Measurements from ENCODE around the gene SELENOS. TPM values are rescaled to one million over a fixed set of nuclear protein-coding genes. Genes with fewer than 3 reads are reported as not detected.

Gene SELENOS
- polyA plus RNA-seq, 2 of the 4 experiments (the other 2 are of a cell fraction) = 97.9 to 184 TPM

GRCh38 chr15:101325263-101326025, 48.2 kb upstream of the SELENOS start:
- CTCF ChIA-PET = interaction anchor here (1.1 to 2.5 kb wide), 4 partner anchors 9 to 315 kb away, joined by 3 to 8 read pairs (median 4); no protein-coding TSS in a partner anchor
- no peak for FAIRE-seq
- no peak overlapping the region for H3K4me2 ChIP-seq

GRCh38 chr15:101324524-101325177, 47.4 kb upstream of the SELENOS start:
- peak in 1 of 2 experiments; percentile 22 for DNase-seq (ENCODE audit: low read depth in 1 of 2, low spot score in 1 of 2)
- ChIA-PET POLR2A (no interaction called here), CTCF (interaction anchor here (1.0 to 1.2 kb wide), 2 partner anchors 18 to 21 kb away, joined by 3 read pairs; no protein-coding TSS in a partner anchor)
- no peak for TF ChIP-seq ZFP36 (IDR thresholded peaks at IDR 0.05; ENCODE audit: borderline replicate concordance, partially characterized antibody)
- no peak for TF ChIP-seq KDM5A (IDR thresholded peaks at IDR 0.05)
- TF ChIP-seq BCL3 (IDR thresholded peaks at IDR 0.05) = no peak
- TF ChIP-seq RFX5 (IDR thresholded peaks at IDR 0.05) = no peak
- TF ChIP-seq HES2 (IDR thresholded peaks at IDR 0.05) = no peak
- WGBS (ENCODE audit: missing lambda C conversion rate) = 77% methylated on average over 13 of the region's 13 CpGs
- Histone ChIP-seq H3K27ac (peak overlapping the region in 1 of 2 experiments; percentile 27; a peak in 1 of 6 replicates), H3K4me1 (no peaks in the 10 kb centered on the region), H3K4me2 (no peak overlapping the region), H3K4me3 (no peak overlapping the region), H3K9me3 (no peaks in the 10 kb centered on the region)
- FAIRE-seq = no peak
- no peak for ATAC-seq

More at GRCh38 chr15:101325263-101326025, 48.2 kb upstream of the SELENOS start:
- DNase-seq (ENCODE audit: low read depth in 1 of 2, low spot score in 1 of 2) = no peak
- Histone ChIP-seq H3K4me3 (no peak overlapping the region), H3K27ac (no peak overlapping the region), H3K4me1 (no peaks in the 10 kb centered on the region), H3K9me3 (no peaks in the 10 kb centered on the region)
- ATAC-seq = no peak
- POLR2A ChIA-PET = no interaction called here
- WGBS (ENCODE audit: missing lambda C conversion rate) = 86% methylated on average over 16 of the region's 19 CpGs
- TF ChIP-seq FOXS1 (CRISPR knock-in tag; IDR thresholded peaks at IDR 0.05) (no peak), EHMT2 (IDR thresholded peaks at IDR 0.05; ENCODE audit: low read depth) (no peak), CEBPB (IDR thresholded peaks at IDR 0.05) (no peak), JUN (IDR thresholded peaks at IDR 0.05) (no peak), ATOH8 (CRISPR knock-in tag; IDR thresholded peaks at IDR 0.05; ENCODE audit: low read depth) (no peak), SREBF2 (IDR thresholded peaks at IDR 0.05) (no peak), HOXB13 (CRISPR knock-in tag; IDR thresholded peaks at IDR 0.05; ENCODE audit: low read depth) (no peak), POLR2AphosphoS2 (conservative IDR thresholded peaks at IDR 0.05; ENCODE audit: low read length) (no peak), PHF8 (IDR thresholded peaks at IDR 0.05; ENCODE audit: borderline replicate concordance, low read depth) (no peak), POLR2A (IDR thresholded peaks at IDR 0.05; ENCODE audit: low read length) (no peak), CHD4 (IDR thresholded peaks at IDR 0.05; ENCODE audit: borderline replicate concordance) (no peak), PBX3 (IDR thresholded peaks at IDR 0.05) (no peak), FOSL2 (IDR thresholded peaks at IDR 0.05) (no peak), FOSL2 (CRISPR knock-in tag; IDR thresholded peaks at IDR 0.05) (no peak), NFE2L2 (conservative IDR thresholded peaks at IDR 0.05; ENCODE audit: low read length) (no peak), RAD21 (conservative IDR thresholded peaks at IDR 0.05 in 1 of 2, IDR thresholded peaks at IDR 0.05 in 1 of 2) (no peak), REST (IDR thresholded peaks at IDR 0.05) (no peak), GATA3 (IDR thresholded peaks at IDR 0.05; ENCODE audit: borderline replicate concordance) (no peak), KDM1A (IDR thresholded peaks at IDR 0.05; ENCODE audit: low read depth) (no peak), MYC (IDR thresholded peaks at IDR 0.05; ENCODE audit: borderline replicate concordance, low read length) (no peak), HOXB5 (CRISPR knock-in tag; IDR thresholded peaks at IDR 0.05) (no peak)
